SW480 (cell line): ENCODE results near the gene ITGA5.
"Not testable (repeated sequence)": the region's sequence is repeated elsewhere in the genome, so short reads cannot be mapped to it uniquely, and the experiment has no call there.

Source experiments
- DNase-seq: peaks from one replicate; pipeline ENCODE4 v3.0.0-alpha.2; 2016; ENCODE audit warnings: low spot score

ITGA5 gene

GRCh38 chr12:54371328-54372112 lies 47.5 kb downstream of the ITGA5 start:
- DNase-seq: no peak

GRCh38 chr12:54370171-54370730 lies 48.8 kb downstream of the ITGA5 start:
- DNase-seq: no peak

- no peak for DNase-seq
These were observed 49.4 kb downstream of the ITGA5 start for GRCh38 chr12:54369597-54370131.

GRCh38 chr12:54368709-54369596 lies 50.1 kb downstream of the ITGA5 start:
- peak; percentile 76 for DNase-seq

- no peak for DNase-seq
These were observed 50.9 kb downstream of the ITGA5 start for GRCh38 chr12:54368025-54368708.

GRCh38 chr12:54364413-54364812 lies 54.7 kb downstream of the ITGA5 start, which contains the start of gene GPR84:
Gene GPR84, minus strand, starts transcription at chr12:54364486. Its CDS starts 635 bp downstream, at chr12:54363851.
- no peak for DNase-seq

- no peak for DNase-seq
These were observed 55.4 kb downstream of the ITGA5 start for GRCh38 chr12:54363618-54364017.

GRCh38 chr12:54363047-54363446 lies 56.0 kb downstream of the ITGA5 start:
- no peak for DNase-seq

- peak; percentile 72 for DNase-seq
These were observed 58.2 kb downstream of the ITGA5 start for GRCh38 chr12:54360717-54361456.

- no peak for DNase-seq
These were observed 59.2 kb downstream of the ITGA5 start for GRCh38 chr12:54359762-54360351.

- peak; percentile 98 for DNase-seq
These were observed 59.9 kb downstream of the ITGA5 start for GRCh38 chr12:54358945-54359761.

GRCh38 chr12:54358191-54358944 lies 60.7 kb downstream of the ITGA5 start:
- no peak for DNase-seq

GRCh38 chr12:54357506-54358190 lies 61.4 kb downstream of the ITGA5 start:
- no peak for DNase-seq

GRCh38 chr12:54356951-54357356 lies 62.1 kb downstream of the ITGA5 start:
- DNase-seq: no peak

GRCh38 chr12:54356228-54356627 lies 62.8 kb downstream of the ITGA5 start:
- DNase-seq: no peak

- DNase-seq: no peak
These were observed 63.8 kb downstream of the ITGA5 start for GRCh38 chr12:54355104-54355815.

- DNase-seq: not testable (repeated sequence)
These were observed 64.8 kb downstream of the ITGA5 start for GRCh38 chr12:54354271-54354670.
